NCI-H1436 treated with DMSO at 0.1 percent for 48 hours (cell line): ENCODE measurements around the gene DRAXIN.

Source experiments
- DNase-seq: peaks from one replicate; lab custom pipeline; 2025; lab: John Stamatoyannopoulos, UW

The DRAXIN gene

GRCh38 chr1:11736746-11737639 is 45.5 kb downstream of the DRAXIN start:
- DNase-seq = no peak

- DNase-seq = no peak
These were observed 46.6 kb downstream of the DRAXIN start for GRCh38 chr1:11738096-11738495.

- no peak for DNase-seq
These were observed 47.3 kb downstream of the DRAXIN start for GRCh38 chr1:11738783-11739182.

- no peak for DNase-seq
These were observed 49.0 kb downstream of the DRAXIN start for GRCh38 chr1:11740258-11741192.

- DNase-seq = no peak
These were observed 50.0 kb downstream of the DRAXIN start for GRCh38 chr1:11741482-11741881.

- DNase-seq = no peak
These were observed 50.5 kb downstream of the DRAXIN start for GRCh38 chr1:11741919-11742558.

- DNase-seq = no peak
These were observed 52.8 kb downstream of the DRAXIN start for GRCh38 chr1:11744287-11744686.

- no peak for DNase-seq
These were observed 54.6 kb downstream of the DRAXIN start for GRCh38 chr1:11746092-11746491.

GRCh38 chr1:11746795-11747487 is 55.4 kb downstream of the DRAXIN start:
- DNase-seq = no peak

- DNase-seq = no peak
These were observed 57.0 kb downstream of the DRAXIN start for GRCh38 chr1:11748294-11749202.

GRCh38 chr1:11749203-11749689 is 57.7 kb downstream of the DRAXIN start:
- no peak for DNase-seq

GRCh38 chr1:11749996-11750395 is 58.5 kb downstream of the DRAXIN start:
- no peak for DNase-seq

GRCh38 chr1:11751087-11751486 is 59.6 kb downstream of the DRAXIN start:
- DNase-seq = no peak

- no peak for DNase-seq
These were observed 61.0 kb downstream of the DRAXIN start for GRCh38 chr1:11752359-11753088.

GRCh38 chr1:11753555-11754208 is 62.2 kb downstream of the DRAXIN start:
- DNase-seq = no peak

GRCh38 chr1:11757047-11757446 is 65.5 kb downstream of the DRAXIN start:
- DNase-seq = no peak

GRCh38 chr1:11759791-11760190 is 68.3 kb downstream of the DRAXIN start:
- DNase-seq = no peak

- DNase-seq = no peak
These were observed 69.8 kb downstream of the DRAXIN start for GRCh38 chr1:11761285-11761684.

- no peak for DNase-seq
These were observed 70.5 kb downstream of the DRAXIN start, which contains the start of gene C1orf167 for GRCh38 chr1:11761988-11762406. Gene C1orf167 (plus strand): TSS chr1:11762193. CDS start chr1:11764401, 2,208 bp downstream.
